WI38 (cell line): ENCODE measurements around the gene DHTKD1.
"Not testable (repeated sequence)": the region's sequence is repeated elsewhere in the genome, so short reads cannot be mapped to it uniquely, and the experiment has no call there.

Source experiments
- H3K4me3 ChIP-seq: 2 replicates; pipeline ENCODE4 v1.5.1; 2011; ENCODE audit warnings: low read depth, mild to moderate bottlenecking, control low read depth, low read length
- TF ChIP-seq, protein P1 (sequence below): IDR thresholded peaks from 2 replicates; pipeline ENCODE4 v1.5.1; 2012; ENCODE audit warnings: low read depth, mild to moderate bottlenecking, control low read depth, low read length

The DHTKD1 gene

DNA sequence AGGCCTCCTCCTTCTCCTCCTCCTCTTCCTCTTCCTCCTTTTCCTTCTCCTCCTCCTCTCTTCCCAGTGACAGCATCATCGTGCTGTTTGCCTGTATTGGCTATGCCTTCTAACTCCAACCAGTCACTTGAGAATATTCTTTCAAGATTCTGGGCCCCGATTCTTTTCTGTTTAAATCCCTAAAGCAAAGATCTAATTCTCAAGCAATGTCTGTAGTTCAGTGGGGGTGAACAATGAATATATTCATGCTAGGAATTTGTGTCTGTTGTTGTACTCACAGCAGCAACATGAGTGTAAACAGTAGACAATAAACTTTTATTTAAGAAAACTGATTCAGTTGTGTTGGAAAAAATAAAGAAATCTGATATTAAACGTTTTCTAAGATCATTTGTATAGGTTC lies 96.3 kb downstream of the DHTKD1 start:
- TF ChIP-seq, protein P1, sequence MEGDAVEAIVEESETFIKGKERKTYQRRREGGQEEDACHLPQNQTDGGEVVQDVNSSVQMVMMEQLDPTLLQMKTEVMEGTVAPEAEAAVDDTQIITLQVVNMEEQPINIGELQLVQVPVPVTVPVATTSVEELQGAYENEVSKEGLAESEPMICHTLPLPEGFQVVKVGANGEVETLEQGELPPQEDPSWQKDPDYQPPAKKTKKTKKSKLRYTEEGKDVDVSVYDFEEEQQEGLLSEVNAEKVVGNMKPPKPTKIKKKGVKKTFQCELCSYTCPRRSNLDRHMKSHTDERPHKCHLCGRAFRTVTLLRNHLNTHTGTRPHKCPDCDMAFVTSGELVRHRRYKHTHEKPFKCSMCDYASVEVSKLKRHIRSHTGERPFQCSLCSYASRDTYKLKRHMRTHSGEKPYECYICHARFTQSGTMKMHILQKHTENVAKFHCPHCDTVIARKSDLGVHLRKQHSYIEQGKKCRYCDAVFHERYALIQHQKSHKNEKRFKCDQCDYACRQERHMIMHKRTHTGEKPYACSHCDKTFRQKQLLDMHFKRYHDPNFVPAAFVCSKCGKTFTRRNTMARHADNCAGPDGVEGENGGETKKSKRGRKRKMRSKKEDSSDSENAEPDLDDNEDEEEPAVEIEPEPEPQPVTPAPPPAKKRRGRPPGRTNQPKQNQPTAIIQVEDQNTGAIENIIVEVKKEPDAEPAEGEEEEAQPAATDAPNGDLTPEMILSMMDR: no peak
- H3K4me3 ChIP-seq: no peak overlapping the region

DNA sequence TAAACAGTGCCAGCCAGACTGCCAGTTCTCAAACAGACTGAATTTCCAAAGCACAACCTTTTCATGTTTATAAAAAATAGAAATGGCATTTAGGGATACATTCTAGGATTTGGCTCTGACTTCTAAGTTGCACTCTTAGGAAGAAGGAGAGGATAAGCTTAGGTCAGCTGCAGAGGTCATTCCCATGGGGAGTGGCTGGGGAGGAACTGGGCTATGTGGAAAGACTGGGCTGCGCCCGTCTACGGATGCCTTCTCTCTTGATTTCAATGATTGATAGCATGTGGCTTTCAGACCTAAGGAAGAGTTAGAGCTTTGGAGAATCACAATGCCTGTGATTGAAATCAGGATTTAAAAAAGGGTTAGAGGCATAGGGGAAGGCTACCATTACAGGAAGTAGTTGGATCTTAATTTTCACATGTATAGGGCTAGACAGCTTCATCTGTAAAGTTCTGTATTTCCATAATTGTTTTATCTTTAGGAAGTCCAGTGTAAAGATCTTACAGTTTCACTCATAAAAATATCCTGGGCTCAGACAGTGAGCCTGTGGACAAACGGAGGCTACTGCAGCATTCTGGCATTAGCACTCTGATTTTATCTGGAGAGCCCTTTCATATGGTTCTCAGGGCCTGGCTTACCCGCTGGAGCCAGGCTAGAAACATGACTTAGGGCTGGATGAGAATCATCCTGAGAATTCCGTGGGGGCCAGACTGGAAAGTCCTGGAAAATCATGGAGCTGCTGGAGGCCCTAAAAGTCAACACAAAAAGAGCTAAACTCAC lies 97.4 kb downstream of the DHTKD1 start:
- no peak overlapping the region for H3K4me3 ChIP-seq
- TF ChIP-seq, protein P1: no peak

DNA sequence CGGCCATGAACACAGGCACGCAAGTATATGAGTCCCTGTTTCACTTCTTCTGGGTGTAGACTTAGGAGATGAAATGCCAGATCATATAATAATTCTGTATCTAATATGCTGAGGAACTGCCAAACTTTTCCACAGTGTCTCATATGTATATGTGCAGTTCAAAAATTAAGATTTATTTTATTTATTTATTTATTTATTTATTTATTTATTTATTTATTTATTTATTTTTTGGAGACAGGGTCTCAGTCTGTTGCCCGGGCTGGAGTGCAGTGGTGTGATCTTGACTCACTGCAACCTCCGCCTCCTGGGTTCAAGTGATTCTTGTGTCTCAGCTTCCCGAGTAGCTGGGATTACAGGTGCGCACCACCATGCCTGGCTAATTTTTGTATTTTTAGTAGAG lies 102.8 kb downstream of the DHTKD1 start:
- H3K4me3 ChIP-seq: not testable (repeated sequence)
